ENCODE measurements around the gene ROPN1L.
"Not testable (repeated sequence)": the region's sequence is repeated elsewhere in the genome, so short reads cannot be mapped to it uniquely, and the experiment has no call there.

DNA sequence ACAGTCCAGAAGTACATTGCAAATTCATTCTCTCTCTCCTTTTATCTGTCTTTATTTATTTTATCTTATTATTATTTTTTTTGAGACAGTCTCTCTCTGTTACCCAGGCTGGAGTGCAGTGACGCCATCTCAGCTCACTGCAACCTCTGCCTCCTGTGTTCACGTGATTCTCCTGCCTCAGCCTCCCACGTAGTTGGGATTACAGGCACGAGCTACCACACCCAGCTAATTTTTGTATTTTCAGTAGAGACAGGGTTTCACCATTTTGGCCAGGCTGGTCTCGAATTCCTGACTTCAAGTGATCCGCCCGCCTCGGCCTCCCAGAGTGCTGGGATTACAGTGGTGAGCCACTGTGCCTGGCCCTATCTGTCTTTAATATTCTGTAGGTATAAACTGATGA lies 72.9 kb downstream of the ROPN1L start:
- not testable (repeated sequence) for TF ChIP-seq ZFX (IDR thresholded peaks at IDR 0.05; ENCODE audit: borderline replicate concordance)
- TF ChIP-seq, protein P1, sequence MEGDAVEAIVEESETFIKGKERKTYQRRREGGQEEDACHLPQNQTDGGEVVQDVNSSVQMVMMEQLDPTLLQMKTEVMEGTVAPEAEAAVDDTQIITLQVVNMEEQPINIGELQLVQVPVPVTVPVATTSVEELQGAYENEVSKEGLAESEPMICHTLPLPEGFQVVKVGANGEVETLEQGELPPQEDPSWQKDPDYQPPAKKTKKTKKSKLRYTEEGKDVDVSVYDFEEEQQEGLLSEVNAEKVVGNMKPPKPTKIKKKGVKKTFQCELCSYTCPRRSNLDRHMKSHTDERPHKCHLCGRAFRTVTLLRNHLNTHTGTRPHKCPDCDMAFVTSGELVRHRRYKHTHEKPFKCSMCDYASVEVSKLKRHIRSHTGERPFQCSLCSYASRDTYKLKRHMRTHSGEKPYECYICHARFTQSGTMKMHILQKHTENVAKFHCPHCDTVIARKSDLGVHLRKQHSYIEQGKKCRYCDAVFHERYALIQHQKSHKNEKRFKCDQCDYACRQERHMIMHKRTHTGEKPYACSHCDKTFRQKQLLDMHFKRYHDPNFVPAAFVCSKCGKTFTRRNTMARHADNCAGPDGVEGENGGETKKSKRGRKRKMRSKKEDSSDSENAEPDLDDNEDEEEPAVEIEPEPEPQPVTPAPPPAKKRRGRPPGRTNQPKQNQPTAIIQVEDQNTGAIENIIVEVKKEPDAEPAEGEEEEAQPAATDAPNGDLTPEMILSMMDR (IDR thresholded peaks at IDR 0.05) = not testable (repeated sequence)

Measured in 22Rv1 (cell line).